Cardiac septum (tissue), 1 donor: Measurements from ENCODE around the gene SLC4A2. TPM values are rescaled to one million over a fixed set of nuclear protein-coding genes. Genes with fewer than 3 reads are reported as not detected.

ENCODE experiments used
- DNase-seq: peaks from one replicate; pipeline ENCODE4 v3.0.0-alpha.2; 2020; ENCODE audit warnings: low spot score
- intact Hi-C: fragments of 100-400 bp; cut with DNase I; formaldehyde crosslinking; loops from one replicate; pipeline ENCODE4 v1.14.0; 2022
- total RNA-seq: library from RNA; stranded (reverse); fragmentation: NEBNext Ultra II Directional; extraction: Animal tissue kit (Norgen Biotek cat#: 25700); gene quantifications from one replicate; pipeline ENCODE4 v1.2.1, GENCODE V29; 2021
- donor health status: DM: no; HTN: no; CAD: no.

SLC4A2 gene
- total RNA-seq, 1 donor from 2014 or later, result 83.4 TPM

GRCh38 chr7:151076863-151077704 is 17.7 kb downstream of the SLC4A2 start:
- intact Hi-C loops, result no loop called here
- no peak for DNase-seq

- intact Hi-C loops, result no loop called here
- no peak for DNase-seq
Observed at GRCh38 chr7:151077705-151078232, 18.4 kb downstream of the SLC4A2 start.

GRCh38 chr7:151078233-151079040 is 19.0 kb downstream of the SLC4A2 start:
- no peak for DNase-seq

GRCh38 chr7:151079199-151079910 is 20.0 kb downstream of the SLC4A2 start:
- no peak for DNase-seq
- intact Hi-C loops, result no loop called here

More at GRCh38 chr7:151078233-151079040, 19.0 kb downstream of the SLC4A2 start:
- intact Hi-C loops, result no loop called here

GRCh38 chr7:151080067-151080521 is 20.7 kb downstream of the SLC4A2 start:
- DNase-seq, result no peak
- intact Hi-C loops, result loop anchor here (1.0 kb wide), 2 partner anchors 21 to 52 kb away; partner anchors contain the start of genes ABCB8 and SLC4A2

- intact Hi-C loops, result loop anchor here (1.0 kb wide), 2 partner anchors 21 to 52 kb away; partner anchors contain the start of genes ABCB8 and SLC4A2
Observed at GRCh38 chr7:151080522-151081169, 21.3 kb downstream of the SLC4A2 start, which contains the start of gene FASTK. TSS of gene FASTK (minus strand) at chr7:151080809. CDS start at chr7:151080766, 43 bp downstream.

GRCh38 chr7:151081170-151082101 is 22.0 kb downstream of the SLC4A2 start:
- intact Hi-C loops, result no loop called here
- no peak for DNase-seq

More at GRCh38 chr7:151080522-151081169, 21.3 kb downstream of the SLC4A2 start, which contains the start of gene FASTK:
- DNase-seq, result peak; percentile 97

- intact Hi-C loops, result no loop called here
- no peak for DNase-seq
Observed at GRCh38 chr7:151082141-151083070, 23.0 kb downstream of the SLC4A2 start.

GRCh38 chr7:151083071-151083823 is 23.9 kb downstream of the SLC4A2 start, which contains the start of gene TMUB1:
TSS of gene TMUB1 (minus strand) at chr7:151083493. CDS start at chr7:151082563, 930 bp downstream.
- DNase-seq, result peak; percentile 91
- intact Hi-C loops, result no loop called here

- no peak for DNase-seq
- intact Hi-C loops, result no loop called here
Observed at GRCh38 chr7:151083824-151084160, 24.4 kb downstream of the SLC4A2 start.

GRCh38 chr7:151085329-151085690 is 25.9 kb downstream of the SLC4A2 start:
- DNase-seq, result no peak
- intact Hi-C loops, result no loop called here

GRCh38 chr7:151085691-151086620 is 26.6 kb downstream of the SLC4A2 start, which contains the start of gene AGAP3:
TSS of gene AGAP3 (plus strand) at chr7:151086475. CDS start at chr7:151086742, 267 bp downstream.
- intact Hi-C loops, result no loop called here
- DNase-seq, result peak; percentile 95

- no peak for DNase-seq
- intact Hi-C loops, result no loop called here
Observed at GRCh38 chr7:151086802-151087244, 27.4 kb downstream of the SLC4A2 start.

GRCh38 chr7:151087245-151088018 is 28.0 kb downstream of the SLC4A2 start:
- no peak for DNase-seq
- intact Hi-C loops, result no loop called here
